ENCODE results near the gene CEMIP. TPM values are rescaled to one million over a fixed set of nuclear protein-coding genes. Genes with fewer than 3 reads are reported as not detected.

CEMIP gene
- total RNA-seq, 3 donors from 2014 or later = under 0.01 to 0.66 (median 0.59) TPM

- no peak for DNase-seq (ENCODE audit: low spot score in 2 of 2)
- Histone ChIP-seq H3K36me3 (no peaks in the 10 kb centered on the region), H3K9me3 (no peaks in the 10 kb centered on the region), H3K4me3 (no peak overlapping the region), H3K27ac (no peak overlapping the region), H3K4me1 (no peaks in the 10 kb centered on the region), H3K27me3 (no peaks in the 10 kb centered on the region)
- TF ChIP-seq CTCF (IDR thresholded peaks at IDR 0.05) (no peak), POLR2AphosphoS5 (IDR thresholded peaks at IDR 0.05) (no peak), POLR2A (IDR thresholded peaks at IDR 0.05) (no peak)
- intact Hi-C loops (cut with DNase I; ENCODE audit: low total_unique reads) = no loop called here
Measured at GRCh38 chr15:80979538-80980200, 200.5 kb downstream of the CEMIP start.

GRCh38 chr15:80982205-80982604 is 203.0 kb downstream of the CEMIP start:
- no peak overlapping the region for H3K4me3 ChIP-seq
- no peaks in the 10 kb centered on the region for H3K9me3 ChIP-seq
- no peaks in the 10 kb centered on the region for H3K4me1 ChIP-seq
- DNase-seq (ENCODE audit: low spot score in 2 of 2) = no peak
- intact Hi-C loops (cut with DNase I; ENCODE audit: low total_unique reads) = no loop called here
- TF ChIP-seq POLR2AphosphoS5 (IDR thresholded peaks at IDR 0.05) = no peak
- TF ChIP-seq CTCF (IDR thresholded peaks at IDR 0.05) = no peak
- TF ChIP-seq POLR2A (IDR thresholded peaks at IDR 0.05) = no peak
- no peak overlapping the region for H3K27ac ChIP-seq
- no peaks in the 10 kb centered on the region for H3K27me3 ChIP-seq
- no peaks in the 10 kb centered on the region for H3K36me3 ChIP-seq

- no peak for DNase-seq (ENCODE audit: low spot score in 2 of 2)
- Histone ChIP-seq H3K4me1 (no peaks in the 10 kb centered on the region), H3K36me3 (no peaks in the 10 kb centered on the region), H3K27me3 (no peaks in the 10 kb centered on the region), H3K9me3 (no peaks in the 10 kb centered on the region), H3K27ac (no peak overlapping the region), H3K4me3 (no peak overlapping the region)
- intact Hi-C loops (cut with DNase I; ENCODE audit: low total_unique reads) = no loop called here
- TF ChIP-seq CTCF (IDR thresholded peaks at IDR 0.05) (no peak), POLR2AphosphoS5 (IDR thresholded peaks at IDR 0.05) (no peak), POLR2A (IDR thresholded peaks at IDR 0.05) (no peak)
Measured at GRCh38 chr15:80982839-80983238, 203.7 kb downstream of the CEMIP start.

- DNase-seq (ENCODE audit: low spot score in 2 of 2) = no peak
- Histone ChIP-seq H3K27ac (peak overlapping the region; percentile 34 to 63), H3K27me3 (no peaks in the 10 kb centered on the region), H3K4me1 (peaks cover 0 to 5% of the 10 kb centered on the region in 2 donors), H3K4me3 (no peak overlapping the region), H3K36me3 (no peaks in the 10 kb centered on the region), H3K9me3 (no peaks in the 10 kb centered on the region)
- TF ChIP-seq POLR2AphosphoS5 (IDR thresholded peaks at IDR 0.05) (peak in 1 of 3 donors; percentile 36), CTCF (IDR thresholded peaks at IDR 0.05) (no peak)
- intact Hi-C loops (cut with DNase I; ENCODE audit: low total_unique reads) = no loop called here
Measured at GRCh38 chr15:80984856-80985255, 205.7 kb downstream of the CEMIP start.

GRCh38 chr15:80985981-80986380 is 206.8 kb downstream of the CEMIP start:
- H3K4me3 ChIP-seq = no peak overlapping the region
- no peaks in the 10 kb centered on the region for H3K27me3 ChIP-seq
- TF ChIP-seq CTCF (IDR thresholded peaks at IDR 0.05) (no peak), POLR2A (IDR thresholded peaks at IDR 0.05) (no peak), POLR2AphosphoS5 (IDR thresholded peaks at IDR 0.05) (no peak)
- peaks cover 0 to 5% of the 10 kb centered on the region in 2 donors for H3K4me1 ChIP-seq
- H3K9me3 ChIP-seq = no peaks in the 10 kb centered on the region
- DNase-seq (ENCODE audit: low spot score in 2 of 2) = no peak
- no peak overlapping the region for H3K27ac ChIP-seq
- H3K36me3 ChIP-seq = no peaks in the 10 kb centered on the region
- intact Hi-C loops (cut with DNase I; ENCODE audit: low total_unique reads) = no loop called here

Measured in breast epithelium (tissue), 4 donors.